LNCAP (cell line): ENCODE results near the gene MIF4GD.
A peak's percentile ranks its signal among the peaks of the same experiment; 100 is the strongest.

Source experiments
- CTCF ChIP-seq: fragments of 450-650 bp; IDR thresholded peaks from 2 replicates; pipeline ENCODE4 v1.5.1; 2017; ENCODE audit warnings: mild to moderate bottlenecking

Gene MIF4GD

GRCh38 chr17:75260641-75261335 is 10.2 kb downstream of the MIF4GD start:
- peak; percentile 19; the same call in 1 of the 2 replicates for TF ChIP-seq CTCF

GRCh38 chr17:75252039-75252816 is 18.8 kb downstream of the MIF4GD start:
- no peak for TF ChIP-seq CTCF

- no peak for TF ChIP-seq CTCF
These were observed 21.0 kb downstream of the MIF4GD start for GRCh38 chr17:75250009-75250471.

- no peak for TF ChIP-seq CTCF
These were observed 21.5 kb downstream of the MIF4GD start for GRCh38 chr17:75249564-75249963.

- no peak for TF ChIP-seq CTCF
These were observed 24.6 kb downstream of the MIF4GD start for GRCh38 chr17:75246404-75246803.

- no peak for TF ChIP-seq CTCF
These were observed 26.0 kb downstream of the MIF4GD start for GRCh38 chr17:75245011-75245410.

- TF ChIP-seq CTCF, result no peak
These were observed 26.7 kb downstream of the MIF4GD start for GRCh38 chr17:75244133-75244866.
